HG03520 (cell line): Measurements from ENCODE around the gene KCNQ1.

Source experiments
- ATAC-seq: cut with Tn5 transposase; IDR thresholded peaks from one replicate; pipeline ENCODE4 v1.9.1; 2021; ENCODE audit warnings: mild to moderate bottlenecking, moderate library complexity; ENCODE audit not compliant: unreplicated experiment

The KCNQ1 gene

DNA sequence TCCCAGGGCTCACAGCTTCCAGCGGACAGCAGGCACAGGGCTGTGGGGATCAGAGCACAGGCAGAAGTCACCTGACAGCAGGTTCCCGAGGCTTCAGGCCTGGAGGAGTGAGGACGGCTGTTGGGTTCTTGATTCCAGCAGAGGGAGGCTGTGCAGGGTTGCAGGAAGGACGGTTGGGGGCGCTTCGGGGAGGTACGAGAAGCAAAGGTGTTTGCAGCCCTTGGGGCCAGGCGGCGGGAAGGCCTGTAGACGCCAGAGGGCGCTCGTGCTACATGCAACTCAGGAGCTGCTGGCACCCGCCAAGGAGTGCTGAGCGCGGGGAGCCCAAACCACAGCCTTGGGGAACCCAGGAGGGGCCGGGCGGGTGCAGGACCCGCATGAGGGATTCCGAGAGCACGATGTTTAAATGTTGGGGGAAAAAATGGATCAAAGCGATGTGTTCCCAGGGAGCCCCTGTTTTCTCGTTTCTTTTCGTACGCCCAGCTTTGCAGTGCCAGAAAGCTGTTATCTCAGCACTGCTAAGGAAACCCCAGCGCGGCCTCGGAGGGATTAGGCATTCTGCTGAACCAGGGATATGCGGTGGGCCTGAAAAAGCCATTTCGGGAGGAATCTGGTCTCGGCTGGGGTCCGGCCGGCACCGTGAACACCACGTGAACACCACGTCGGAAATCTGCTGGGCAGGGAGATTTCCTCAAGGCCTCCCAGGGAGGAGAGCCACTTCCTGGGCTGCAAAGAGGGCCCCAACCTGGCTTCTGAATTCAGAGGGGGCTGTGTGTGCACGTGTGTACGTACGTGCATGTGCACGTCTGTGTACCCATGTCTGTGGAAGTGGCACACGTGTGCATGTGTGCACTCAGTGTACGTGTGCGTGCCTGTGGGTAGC, 88.1 kb downstream of the KCNQ1 start:
- ATAC-seq = no peak

DNA sequence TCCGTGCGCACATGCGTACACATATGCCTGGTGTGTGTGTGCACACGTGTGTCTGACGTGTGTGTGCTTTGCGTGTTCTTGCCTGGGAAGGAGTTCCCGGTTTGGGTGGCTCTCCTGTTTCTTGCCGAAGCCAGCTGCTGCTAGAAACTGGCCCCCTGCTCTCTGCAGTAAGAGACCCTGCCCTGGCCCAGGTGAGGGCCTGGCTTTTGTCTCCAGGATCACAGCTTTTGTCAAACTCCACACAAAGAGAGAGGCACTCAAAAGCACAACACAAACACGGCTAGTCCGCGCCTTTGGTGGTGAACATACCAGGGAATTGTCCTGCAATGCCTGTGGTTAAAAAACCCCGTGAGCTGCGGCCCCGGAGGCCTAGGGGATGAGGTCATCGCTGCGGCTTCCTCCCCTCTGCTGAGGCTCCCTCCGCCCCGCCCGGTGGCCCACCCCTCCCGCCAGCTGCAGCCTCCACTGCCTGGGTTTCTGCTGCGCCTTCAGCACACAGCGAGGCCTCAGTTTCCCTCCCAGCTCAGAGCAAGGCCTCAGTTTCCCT, 88.9 kb downstream of the KCNQ1 start:
- no peak for ATAC-seq

GRCh38 chr11:2534134-2534956, 89.5 kb downstream of the KCNQ1 start:
- ATAC-seq = no peak

- ATAC-seq = no peak
These were observed 90.3 kb downstream of the KCNQ1 start for GRCh38 chr11:2534957-2535672.

GRCh38 chr11:2535673-2536439, 91.0 kb downstream of the KCNQ1 start:
- no peak for ATAC-seq

- ATAC-seq = no peak
These were observed 91.7 kb downstream of the KCNQ1 start for GRCh38 chr11:2536440-2536989.

DNA sequence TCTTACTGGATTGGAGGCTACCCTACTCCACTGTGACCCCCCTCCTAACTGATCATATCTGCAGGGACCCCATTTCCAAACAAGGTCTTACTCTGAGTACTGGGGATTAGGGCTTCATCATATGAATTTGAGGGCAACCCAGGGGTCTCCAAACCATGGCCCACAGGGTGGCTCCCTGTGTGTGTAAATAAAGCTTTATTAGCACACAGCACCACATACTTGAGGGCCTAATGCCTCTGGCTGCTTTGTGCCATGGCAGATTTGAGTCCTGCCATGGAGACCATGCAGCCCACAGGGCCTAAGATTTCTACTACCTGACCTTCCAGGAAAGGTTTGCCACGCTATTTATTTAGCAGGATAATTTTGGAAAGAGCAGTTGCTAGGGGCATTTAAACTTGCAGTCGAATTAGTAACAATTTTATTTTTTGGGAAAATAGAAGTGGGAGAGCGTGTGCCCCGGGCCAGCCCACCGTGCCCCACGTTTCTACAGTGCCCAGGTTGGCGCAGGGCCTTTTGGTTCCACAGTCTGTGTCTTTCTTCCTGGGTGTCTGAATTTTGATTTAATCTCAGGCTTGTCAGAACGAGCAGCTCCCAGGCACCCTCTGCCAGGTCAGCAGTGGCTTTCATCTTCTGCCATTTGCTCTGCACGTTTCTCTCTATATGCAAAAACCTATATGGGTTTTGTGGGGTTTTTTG, 92.3 kb downstream of the KCNQ1 start:
- ATAC-seq = no peak

DNA sequence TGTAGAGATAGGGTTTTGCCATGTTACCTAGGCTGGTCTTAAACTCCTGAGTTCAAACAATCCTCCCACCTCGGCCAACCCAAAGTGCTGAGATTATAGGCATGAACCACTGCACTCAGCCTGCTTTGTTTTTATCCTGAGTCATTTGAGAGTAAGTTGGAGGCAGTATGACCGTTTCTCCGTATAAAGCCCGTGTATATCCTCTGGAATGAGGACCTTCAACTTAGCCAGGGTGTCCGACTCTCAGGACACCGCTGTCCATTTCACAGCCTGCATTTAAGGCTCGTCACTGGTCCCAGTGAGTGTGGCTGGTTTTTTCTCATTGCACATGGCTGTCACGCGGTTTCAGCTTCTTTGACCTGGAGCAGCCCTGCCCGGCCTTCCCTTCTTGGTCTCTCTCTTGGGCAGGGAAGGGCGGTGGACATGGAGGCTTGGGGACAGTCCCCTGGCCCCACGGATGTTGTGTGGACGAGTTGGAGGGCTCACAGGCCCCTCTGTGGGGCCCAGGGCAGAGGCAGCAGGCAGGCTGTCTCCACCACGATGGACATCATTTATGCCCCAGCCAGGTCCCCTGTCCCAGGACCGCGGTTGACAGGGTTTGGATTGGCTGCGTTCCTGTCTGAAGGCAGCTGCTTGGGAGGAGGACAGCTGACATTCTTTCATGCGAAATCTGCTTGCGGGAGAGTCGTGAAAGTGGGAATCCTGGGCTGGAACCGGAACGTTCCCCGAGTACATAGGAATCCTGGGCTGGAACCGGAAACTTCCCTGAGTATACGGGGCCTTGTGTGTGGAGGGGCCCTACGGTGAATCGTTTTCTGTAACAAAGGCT, 93.3 kb downstream of the KCNQ1 start:
- no peak for ATAC-seq

- no peak for ATAC-seq
These were observed 94.1 kb downstream of the KCNQ1 start for GRCh38 chr11:2538951-2539350.

DNA sequence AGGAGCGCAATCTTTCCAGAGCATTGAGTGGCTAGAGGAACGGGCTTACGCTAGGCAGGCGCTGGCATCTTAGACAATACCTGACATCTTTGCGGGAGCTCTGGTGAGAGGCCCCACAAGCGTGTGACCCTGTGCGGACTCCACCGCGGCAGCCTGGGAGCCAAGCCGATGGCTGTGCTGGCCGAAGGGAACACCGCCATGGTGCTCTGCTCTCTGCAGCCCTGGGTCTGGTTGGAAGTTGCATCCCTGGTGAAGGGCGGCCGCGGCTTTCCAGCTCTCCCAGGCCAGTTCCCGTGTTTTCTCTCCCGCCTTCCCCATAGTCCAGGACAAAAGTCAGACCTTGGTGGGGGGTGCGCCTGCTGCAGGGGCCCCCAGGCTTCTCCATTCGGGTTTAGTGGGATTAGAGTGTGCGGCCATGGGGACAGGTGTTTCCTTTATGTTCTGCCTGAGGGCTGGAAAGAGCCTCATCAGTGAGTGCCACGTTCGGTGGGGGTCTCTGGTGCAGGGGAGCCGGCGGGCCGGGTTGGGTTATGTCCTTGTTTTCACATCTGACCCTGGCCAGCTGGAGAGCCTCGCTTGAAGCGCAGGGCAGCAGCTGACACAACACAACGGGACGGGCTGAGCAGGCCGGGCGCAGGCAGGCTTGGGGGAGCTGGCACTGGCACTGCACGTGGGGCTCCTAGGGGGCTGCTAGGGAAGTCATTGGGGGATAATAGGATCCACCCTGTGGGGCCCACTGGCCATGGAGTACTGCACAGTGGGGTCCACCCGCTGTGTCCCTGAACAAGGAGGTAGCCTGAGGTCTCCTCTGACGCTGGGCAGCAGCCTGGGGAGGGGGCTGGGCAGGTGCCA, 94.8 kb downstream of the KCNQ1 start:
- no peak for ATAC-seq

GRCh38 chr11:2540223-2540991, 95.6 kb downstream of the KCNQ1 start:
- no peak for ATAC-seq

GRCh38 chr11:2540992-2541680, 96.3 kb downstream of the KCNQ1 start:
- no peak for ATAC-seq

- no peak for ATAC-seq
These were observed 97.1 kb downstream of the KCNQ1 start for GRCh38 chr11:2541881-2542361.

- ATAC-seq = no peak
These were observed 97.6 kb downstream of the KCNQ1 start for GRCh38 chr11:2542406-2542805.

DNA sequence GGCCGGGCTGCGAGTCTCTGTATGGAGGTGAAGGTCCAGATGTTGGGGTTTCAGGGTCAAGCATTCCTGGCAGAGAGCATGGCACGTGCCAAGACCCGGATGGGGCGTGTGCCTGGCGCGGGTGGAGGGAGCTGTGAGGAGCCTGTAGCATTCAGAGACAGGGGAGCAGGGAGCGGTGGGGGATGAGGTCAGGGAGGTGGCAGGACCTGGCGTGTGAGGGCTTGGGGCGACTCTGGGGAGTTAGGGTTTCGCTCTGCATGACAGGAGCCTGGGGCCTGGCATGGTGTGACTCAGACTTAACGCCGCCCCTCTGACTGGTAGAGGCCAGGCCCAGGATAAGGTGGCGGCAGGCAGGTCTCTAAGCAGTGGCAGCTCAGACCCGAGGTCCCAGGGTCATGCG, 103.0 kb downstream of the KCNQ1 start:
- no peak for ATAC-seq

DNA sequence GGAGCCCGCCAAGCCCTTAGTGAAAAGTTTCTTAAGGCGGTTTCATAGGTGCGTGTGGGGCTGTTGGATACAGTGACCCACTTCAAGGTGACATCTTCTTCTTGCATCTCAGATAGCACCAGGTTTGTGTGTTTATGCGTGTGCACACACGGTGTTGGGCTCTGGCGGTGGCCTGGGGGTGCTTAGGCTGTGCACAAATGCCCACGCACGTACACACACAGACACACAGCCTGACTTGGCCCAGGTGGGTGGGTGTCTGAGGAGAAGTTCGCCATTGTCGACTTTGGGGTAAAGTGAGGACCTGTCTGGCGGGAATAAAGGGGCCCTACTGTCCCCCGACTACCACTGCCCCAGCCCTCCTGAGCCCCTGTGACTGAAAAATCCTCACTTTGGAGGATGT, 103.8 kb downstream of the KCNQ1 start:
- ATAC-seq = no peak
